Suprapubic skin (tissue), 3 donors: ENCODE data around the gene CXCL14.

Experiments
- POLR2A ChIP-seq, 2 donors: fragments of 450-650 bp; IDR thresholded peaks; one replicate each; pipeline ENCODE4 v1.6.1; 2017; ENCODE audit warnings: antibody characterized with exemption in 2 of 2, mild to moderate bottlenecking in 2 of 2, moderate library complexity in 2 of 2
- TF ChIP-seq, protein P1 (sequence below), 2 donors: fragments of 200-600 bp in 1 of 2; fragments of 450-650 bp in 1 of 2; sonication (generic) in 1 of 2; IDR thresholded peaks; one replicate each; pipeline ENCODE4 v1.5.1; 2016 to 2019; ENCODE audit warnings: antibody characterized with exemption in 2 of 2, mild to moderate bottlenecking in 1 of 2, moderate library complexity in 1 of 2

DNA sequence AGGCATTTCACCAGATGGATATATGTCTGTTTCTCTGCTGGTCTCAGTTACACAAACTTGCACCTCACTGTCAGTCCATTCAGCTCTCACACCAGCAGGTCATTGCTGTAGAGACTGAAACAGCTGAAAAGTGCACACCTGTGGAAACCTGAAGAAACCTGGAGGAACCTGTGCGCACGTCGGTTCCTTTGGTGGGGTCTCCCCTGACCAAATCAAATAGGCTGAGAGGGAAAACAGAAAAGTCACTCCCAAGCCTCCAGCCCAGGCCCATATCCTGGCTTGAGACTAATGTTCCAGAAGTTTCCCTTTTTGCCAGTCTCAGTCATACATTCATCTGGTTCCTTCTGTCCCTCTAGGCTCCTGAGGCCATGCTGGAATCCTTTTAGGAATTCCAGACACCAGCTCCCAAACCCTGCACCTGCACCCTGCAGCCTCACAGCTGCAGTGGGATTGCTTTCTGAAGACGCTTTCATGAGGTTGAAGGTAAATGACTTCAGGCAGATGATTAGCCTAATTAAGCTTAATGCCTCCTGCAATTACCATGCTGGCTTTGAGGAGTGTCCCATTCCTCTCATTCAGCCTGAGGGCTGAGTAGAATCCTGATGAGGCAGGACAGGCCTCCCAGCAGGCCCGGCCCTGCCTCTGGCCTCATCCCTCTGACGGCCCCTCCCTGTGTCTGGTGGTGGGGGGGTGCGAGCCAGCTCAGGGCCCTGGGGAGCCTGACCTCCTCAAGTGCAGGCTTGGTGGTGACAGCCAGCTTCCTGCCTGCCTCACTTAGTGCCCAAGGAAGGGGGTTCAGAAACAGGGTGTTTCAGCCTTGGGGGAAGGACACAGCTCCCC is 24.3 kb upstream of the CXCL14 start:
- TF ChIP-seq, protein P1, sequence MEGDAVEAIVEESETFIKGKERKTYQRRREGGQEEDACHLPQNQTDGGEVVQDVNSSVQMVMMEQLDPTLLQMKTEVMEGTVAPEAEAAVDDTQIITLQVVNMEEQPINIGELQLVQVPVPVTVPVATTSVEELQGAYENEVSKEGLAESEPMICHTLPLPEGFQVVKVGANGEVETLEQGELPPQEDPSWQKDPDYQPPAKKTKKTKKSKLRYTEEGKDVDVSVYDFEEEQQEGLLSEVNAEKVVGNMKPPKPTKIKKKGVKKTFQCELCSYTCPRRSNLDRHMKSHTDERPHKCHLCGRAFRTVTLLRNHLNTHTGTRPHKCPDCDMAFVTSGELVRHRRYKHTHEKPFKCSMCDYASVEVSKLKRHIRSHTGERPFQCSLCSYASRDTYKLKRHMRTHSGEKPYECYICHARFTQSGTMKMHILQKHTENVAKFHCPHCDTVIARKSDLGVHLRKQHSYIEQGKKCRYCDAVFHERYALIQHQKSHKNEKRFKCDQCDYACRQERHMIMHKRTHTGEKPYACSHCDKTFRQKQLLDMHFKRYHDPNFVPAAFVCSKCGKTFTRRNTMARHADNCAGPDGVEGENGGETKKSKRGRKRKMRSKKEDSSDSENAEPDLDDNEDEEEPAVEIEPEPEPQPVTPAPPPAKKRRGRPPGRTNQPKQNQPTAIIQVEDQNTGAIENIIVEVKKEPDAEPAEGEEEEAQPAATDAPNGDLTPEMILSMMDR (IDR thresholded peaks at IDR 0.05), result no peak
- TF ChIP-seq POLR2A (IDR thresholded peaks at IDR 0.05), result no peak
